Mucosa of descending colon (tissue), 3 donors: ENCODE results near the gene IDH3A. TPM values are rescaled to one million over a fixed set of nuclear protein-coding genes. Genes with fewer than 3 reads are reported as not detected.

Experiments
- ATAC-seq: fragments of 200-7000 bp; cut with Tn5 transposase; one replicate; pipeline ENCODE4 v1.9.1; 2020; ENCODE audit warnings: mild to moderate bottlenecking, moderate library complexity
- DNase-seq, 3 donors: peaks; one replicate each; pipeline ENCODE4 v3.0.0-alpha.2; 2020
- H3K36me3 ChIP-seq: fragments of 200-600 bp; one replicate; pipeline ENCODE4 v1.8.0; 2021; ENCODE audit warnings: low read depth, mild to moderate bottlenecking
- H3K4me1 ChIP-seq: fragments of 200-600 bp; one replicate; pipeline ENCODE4 v1.8.0; 2021; ENCODE audit warnings: low read depth, mild to moderate bottlenecking
- H3K4me3 ChIP-seq: fragments of 200-600 bp; one replicate; pipeline ENCODE4 v1.8.0; 2021; ENCODE audit warnings: mild to moderate bottlenecking
- H3K9me3 ChIP-seq: fragments of 200-600 bp; one replicate; pipeline ENCODE4 v1.8.0; 2021; ENCODE audit warnings: mild to moderate bottlenecking
- CTCF ChIP-seq: fragments of 200-600 bp; IDR thresholded peaks from one replicate; pipeline ENCODE4 v1.8.0; 2022; ENCODE audit warnings: antibody characterized with exemption, mild to moderate bottlenecking
- intact Hi-C, 2 donors: fragments of 100-400 bp; cut with DNase I in 1 of 2; cut with micrococcal nuclease in 1 of 2; formaldehyde crosslinking; loops; one replicate each; pipeline versions ENCODE4 v1.11.0 to v1.11.1; 2022; cut with DNase I, micrococcal nuclease
- total RNA-seq, 3 donors: library from RNA; stranded (reverse); fragmentation: NEBNext Ultra II Directional in 2 of 3; extraction: Animal tissue kit (Norgen Biotek cat#: 25700) in 2 of 3; gene quantifications; one replicate each; pipeline versions ENCODE4 v1.2.1 to v1.2.4, GENCODE V29; 2021 to 2023
- donor health status: DM: no; HTN: no; CAD: no; lungs with moderate emphysema.
- donor health status: DM: no; HTN: no; CAD: no.
- donor health status: DM: no; HTN: yes; CAD: no.

IDH3A gene
- total RNA-seq, 3 donors from 2014 or later = 183 to 227 (median 207) TPM

GRCh38 chr15:78103406-78104118 is 45.6 kb upstream of the IDH3A start:
- intact Hi-C loops = loop anchor here in 1 of 2 donors (10.0 kb wide), 1 partner anchor 139 kb away; no protein-coding TSS in a partner anchor
- Histone ChIP-seq H3K9me3 (no peaks in the 10 kb centered on the region), H3K36me3 (no peaks in the 10 kb centered on the region), H3K4me3 (no peak overlapping the region), H3K4me1 (peaks cover 13% of the 10 kb centered on the region)
- DNase-seq (peak in 1 of 3 donors; percentile 70), ATAC-seq (peak; percentile 58)
- no peak for TF ChIP-seq CTCF

- intact Hi-C loops = loop anchor here in 1 of 2 donors (10.0 kb wide), 1 partner anchor 139 kb away; no protein-coding TSS in a partner anchor
- no peak overlapping the region for H3K4me3 ChIP-seq
- no peak for TF ChIP-seq CTCF
- H3K36me3 ChIP-seq = no peaks in the 10 kb centered on the region
- ATAC-seq = no peak
- peaks cover 13% of the 10 kb centered on the region for H3K4me1 ChIP-seq
- no peak for DNase-seq
- H3K9me3 ChIP-seq = no peaks in the 10 kb centered on the region
These were observed 45.1 kb upstream of the IDH3A start for GRCh38 chr15:78104119-78104479.

- no peak for TF ChIP-seq CTCF
- ATAC-seq = no peak
- intact Hi-C loops = loop anchor here (5.0 to 10.0 kb wide), 2 partner anchors 138 to 140 kb away; no protein-coding TSS in a partner anchor
- Histone ChIP-seq H3K4me3 (no peak overlapping the region), H3K36me3 (no peaks in the 10 kb centered on the region), H3K4me1 (peaks cover 13% of the 10 kb centered on the region), H3K9me3 (no peaks in the 10 kb centered on the region)
- DNase-seq = no peak
These were observed 44.3 kb upstream of the IDH3A start for GRCh38 chr15:78104566-78105475.

- no peak for DNase-seq
- Histone ChIP-seq H3K4me3 (no peak overlapping the region), H3K9me3 (no peaks in the 10 kb centered on the region), H3K4me1 (peaks cover 13% of the 10 kb centered on the region), H3K36me3 (no peaks in the 10 kb centered on the region)
- no peak for ATAC-seq
- intact Hi-C loops = loop anchor here (5.0 to 10.0 kb wide), 2 partner anchors 138 to 141 kb away; no protein-coding TSS in a partner anchor
- no peak for TF ChIP-seq CTCF
These were observed 43.5 kb upstream of the IDH3A start for GRCh38 chr15:78105476-78106241.

GRCh38 chr15:78107471-78107870 is 41.7 kb upstream of the IDH3A start:
- ATAC-seq (no peak), DNase-seq (no peak)
- no peaks in the 10 kb centered on the region for H3K36me3 ChIP-seq
- H3K9me3 ChIP-seq = no peaks in the 10 kb centered on the region
- TF ChIP-seq CTCF = no peak
- peaks cover 13% of the 10 kb centered on the region for H3K4me1 ChIP-seq
- intact Hi-C loops = loop anchor here (5.0 to 10.0 kb wide), 2 partner anchors 140 to 143 kb away; no protein-coding TSS in a partner anchor
- H3K4me3 ChIP-seq = no peak overlapping the region
